ENCODE results near the gene RRP36. TPM values are rescaled to one million over a fixed set of nuclear protein-coding genes. Genes with fewer than 3 reads are reported as not detected.

The RRP36 gene
- total and polyA plus RNA-seq, 9 of the 15 experiments (the other 6 are each of a cell fraction or from before 2014, with no cell fraction given) = 27.6 to 150 (median 114) TPM

DNA sequence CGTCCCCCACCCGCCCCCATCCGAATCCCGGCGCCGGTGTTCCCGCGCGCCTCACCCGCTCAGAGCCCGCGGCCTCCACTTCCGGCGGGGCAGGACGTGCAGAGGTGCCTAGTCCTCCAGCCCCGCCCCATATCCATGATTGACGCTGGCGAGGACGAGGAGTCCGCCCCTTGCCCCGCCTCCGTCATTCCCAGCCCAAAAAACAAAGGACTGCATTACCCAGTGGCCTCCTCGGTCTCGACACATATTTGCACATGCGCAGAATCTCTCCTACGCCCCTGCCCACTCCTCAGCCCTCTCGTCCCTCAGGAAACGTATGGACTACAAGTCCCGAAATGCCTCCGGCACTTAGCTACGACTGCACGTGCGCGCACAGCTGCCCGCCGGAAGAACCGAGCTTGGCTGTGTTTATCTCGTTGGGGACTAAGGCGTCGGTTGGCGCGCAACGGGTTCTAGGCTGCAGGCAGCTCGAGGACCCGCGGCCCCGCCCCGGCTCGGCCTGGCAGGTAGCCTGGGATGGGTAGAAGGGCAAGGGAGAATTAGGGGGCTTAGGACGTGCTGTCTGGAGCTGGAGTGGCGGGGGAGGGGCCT, 7.5 kb upstream of the RRP36 start, which contains the start of the genes KLHDC3 and MEA1 (continued):
- TF ChIP-seq, protein P1, sequence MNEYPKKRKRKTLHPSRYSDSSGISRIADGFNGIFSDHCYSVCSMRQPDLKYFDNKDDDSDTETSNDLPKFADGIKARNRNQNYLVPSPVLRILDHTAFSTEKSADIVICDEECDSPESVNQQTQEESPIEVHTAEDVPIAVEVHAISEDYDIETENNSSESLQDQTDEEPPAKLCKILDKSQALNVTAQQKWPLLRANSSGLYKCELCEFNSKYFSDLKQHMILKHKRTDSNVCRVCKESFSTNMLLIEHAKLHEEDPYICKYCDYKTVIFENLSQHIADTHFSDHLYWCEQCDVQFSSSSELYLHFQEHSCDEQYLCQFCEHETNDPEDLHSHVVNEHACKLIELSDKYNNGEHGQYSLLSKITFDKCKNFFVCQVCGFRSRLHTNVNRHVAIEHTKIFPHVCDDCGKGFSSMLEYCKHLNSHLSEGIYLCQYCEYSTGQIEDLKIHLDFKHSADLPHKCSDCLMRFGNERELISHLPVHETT (CRISPR knock-in tag; conservative IDR thresholded peaks at IDR 0.05 in 1 of 2, IDR thresholded peaks at IDR 0.05 in 1 of 2) = peak in 1 of 2 experiments; percentile 87; a peak in 2 of 4 replicates
- TF ChIP-seq HDAC2 (IDR thresholded peaks at IDR 0.05) (peak; percentile 27; the same call in 1 of the 2 replicates), RBFOX2 (IDR thresholded peaks at IDR 0.05; ENCODE audit: low read depth, low read length) (peak; percentile 88), SREBF2 (CRISPR knock-in tag; IDR thresholded peaks at IDR 0.05) (no peak)
- TF ChIP-seq, protein P2, sequence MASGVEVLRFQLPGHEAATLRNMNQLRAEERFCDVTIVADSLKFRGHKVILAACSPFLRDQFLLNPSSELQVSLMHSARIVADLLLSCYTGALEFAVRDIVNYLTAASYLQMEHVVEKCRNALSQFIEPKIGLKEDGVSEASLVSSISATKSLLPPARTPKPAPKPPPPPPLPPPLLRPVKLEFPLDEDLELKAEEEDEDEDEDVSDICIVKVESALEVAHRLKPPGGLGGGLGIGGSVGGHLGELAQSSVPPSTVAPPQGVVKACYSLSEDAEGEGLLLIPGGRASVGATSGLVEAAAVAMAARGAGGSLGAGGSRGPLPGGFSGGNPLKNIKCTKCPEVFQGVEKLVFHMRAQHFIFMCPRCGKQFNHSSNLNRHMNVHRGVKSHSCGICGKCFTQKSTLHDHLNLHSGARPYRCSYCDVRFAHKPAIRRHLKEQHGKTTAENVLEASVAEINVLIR (CRISPR knock-in tag; IDR thresholded peaks at IDR 0.05) = peak; percentile 67

DNA sequence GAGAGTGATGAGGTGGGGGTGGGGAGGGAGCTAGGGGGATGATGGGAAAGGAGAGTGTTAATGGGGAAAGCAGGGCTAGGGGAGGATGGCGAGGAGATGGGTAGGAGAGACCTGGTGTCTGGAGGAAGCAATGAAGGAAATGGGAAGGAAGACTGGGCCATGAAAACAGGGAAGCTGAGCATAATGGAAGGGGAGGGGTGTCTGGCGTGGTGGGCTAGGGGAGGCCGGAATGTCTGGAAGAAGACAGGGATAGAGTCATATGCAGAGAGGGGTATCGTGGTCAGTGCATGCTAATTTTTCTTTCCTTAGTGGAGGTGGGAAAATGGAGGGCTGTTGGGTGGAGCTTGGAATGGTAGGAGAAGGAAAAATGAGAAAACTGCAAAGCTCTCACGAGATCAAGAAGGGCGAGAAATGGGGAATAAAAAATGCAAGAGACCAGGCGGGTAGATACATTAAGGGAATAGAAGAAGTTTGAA, 7.0 kb upstream of the RRP36 start:
- in situ Hi-C loops (cut with MboI) (no loop called here), intact Hi-C loops (cut with micrococcal nuclease) (loop anchor here (1.0 to 2.0 kb wide), 3 partner anchors 36 to 85 kb away; partner anchors contain the start of genes CNPY3, KLC4, MRPL2 and PEX6)
- Histone ChIP-seq H3K36me3 (ENCODE audit: control insufficient read depth, insufficient read depth, low read length) (peaks cover 70% of the 10 kb centered on the region), H3K27me3 (ENCODE audit: control insufficient read depth in 2 of 2, insufficient read depth in 2 of 2, low read length in 2 of 2) (no peaks in the 10 kb centered on the region), H4K20me1 (replicated peaks; ENCODE audit: control insufficient read depth, insufficient read depth, low read length) (peaks cover 4% of the 10 kb centered on the region; the same call in 1 of the 2 replicates), H3K27ac (ENCODE audit: extremely low read depth, low read depth, low read length) (peak overlapping the region; percentile 81), H2AFZ (ENCODE audit: low read depth, low read length) (peak overlapping the region; percentile 73), H3K4me3 (peak overlapping the region; percentile 79), H3K4me2 (ENCODE audit: insufficient read depth, low read length) (peak overlapping the region; percentile 100), H3K9me1 (ENCODE audit: control insufficient read depth, insufficient read depth, low read length) (no peaks in the 10 kb centered on the region), H3K9me3 (replicated peaks; ENCODE audit: control insufficient read depth, insufficient read depth, low read depth, low read length) (no peaks in the 10 kb centered on the region), H3K4me1 (replicated peaks in 1 of 2; ENCODE audit: control insufficient read depth in 2 of 2, insufficient read depth in 2 of 2, low read length in 2 of 2) (peaks cover 34 to 44% of the 10 kb centered on the region in 2 experiments; a peak in 4 of 5 replicates), H3K9ac (ENCODE audit: insufficient read depth in 1 of 2, low read depth in 2 of 2, low read length in 2 of 2) (peak overlapping the region; percentile 89 to 91), H3K79me2 (ENCODE audit: control insufficient read depth, insufficient read depth, low read length) (peaks cover 49% of the 10 kb centered on the region)
- BruUV-seq (replicated peaks) = TSS peak; percentile 72
- CTCF ChIA-PET (ENCODE audit: low intra/inter-chr PET ratio) = no interaction called here
- POLR2A ChIA-PET = interaction anchor here (0.6 to 3.9 kb wide), 26 partner anchors 9 to 1098 kb away, joined by 3 to 23 read pairs (median 4); partner anchors contain the start of genes CUL7, KLC4, MRPL2 and PEX6
- 3% methylated on average over 6 of the region's 7 CpGs for WGBS (ENCODE audit: insufficient coverage, low coverage, missing lambda C conversion rate)
- FAIRE-seq = peak; percentile 23
- no peak; the same call in 2 of the 3 replicates for ATAC-seq
- DNase-seq (ENCODE audit: extremely low read depth in 1 of 4, low spot score in 3 of 4) = no peak
- TF ChIP-seq TBL1XR1 (IDR thresholded peaks at IDR 0.05; ENCODE audit: low read length in 2 of 2) (no peak), ARID1B (IDR thresholded peaks at IDR 0.05) (peak; percentile 60), ESRRA (IDR thresholded peaks at IDR 0.05; ENCODE audit: borderline replicate concordance, low read depth) (no peak), L3MBTL2 (IDR thresholded peaks at IDR 0.05) (no peak), SMC3 (conservative IDR thresholded peaks at IDR 0.05; ENCODE audit: insufficient read depth, low read depth, low read length) (no peak), TAF1 (IDR thresholded peaks at IDR 0.05; ENCODE audit: control insufficient read depth, extremely low read depth, insufficient read depth, low read length, severe bottlenecking) (no peak), ZNF3 (CRISPR knock-in tag; IDR thresholded peaks at IDR 0.05) (no peak), NFXL1 (CRISPR knock-in tag; IDR thresholded peaks at IDR 0.05) (no peak), ZNF324 (CRISPR knock-in tag; IDR thresholded peaks at IDR 0.05) (no peak), ZNF75A (CRISPR knock-in tag; IDR thresholded peaks at IDR 0.05) (no peak), RNF2 (IDR thresholded peaks at IDR 0.05) (no peak), SMARCB1 (IDR thresholded peaks at IDR 0.05; ENCODE audit: insufficient read length, low read depth) (no peak)
- TF ChIP-seq, protein P3, sequence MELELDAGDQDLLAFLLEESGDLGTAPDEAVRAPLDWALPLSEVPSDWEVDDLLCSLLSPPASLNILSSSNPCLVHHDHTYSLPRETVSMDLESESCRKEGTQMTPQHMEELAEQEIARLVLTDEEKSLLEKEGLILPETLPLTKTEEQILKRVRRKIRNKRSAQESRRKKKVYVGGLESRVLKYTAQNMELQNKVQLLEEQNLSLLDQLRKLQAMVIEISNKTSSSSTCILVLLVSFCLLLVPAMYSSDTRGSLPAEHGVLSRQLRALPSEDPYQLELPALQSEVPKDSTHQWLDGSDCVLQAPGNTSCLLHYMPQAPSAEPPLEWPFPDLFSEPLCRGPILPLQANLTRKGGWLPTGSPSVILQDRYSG (tag; conservative IDR thresholded peaks at IDR 0.05; ENCODE audit: low read depth) = no peak

All from K562 (cell line).